Measurements from ENCODE around the gene AVPR1B. TPM values are rescaled to one million over a fixed set of nuclear protein-coding genes. Genes with fewer than 3 reads are reported as not detected.

AVPR1B gene
- total RNA-seq, 1 donor from 2014 or later = not detected

GRCh38 chr1:206080026-206080820, 37.0 kb downstream of the AVPR1B start:
- DNase-seq = no peak
- Mint-ChIP-seq H3K4me3 (ENCODE audit: unreplicated experiment) (no peak overlapping the region), H3K9me3 (ENCODE audit: unreplicated experiment) (peaks cover 2% of the 10 kb centered on the region), H3K36me3 (ENCODE audit: unreplicated experiment) (no peaks in the 10 kb centered on the region), H3K27me3 (ENCODE audit: unreplicated experiment) (no peaks in the 10 kb centered on the region), H3K4me1 (ENCODE audit: low read depth, unreplicated experiment) (no peaks in the 10 kb centered on the region), H3K27ac (ENCODE audit: unreplicated experiment) (no peak overlapping the region)
- no peak for TF ChIP-seq CTCF (IDR thresholded peaks at IDR 0.05; ENCODE audit: partially characterized antibody, unreplicated experiment)

DNA sequence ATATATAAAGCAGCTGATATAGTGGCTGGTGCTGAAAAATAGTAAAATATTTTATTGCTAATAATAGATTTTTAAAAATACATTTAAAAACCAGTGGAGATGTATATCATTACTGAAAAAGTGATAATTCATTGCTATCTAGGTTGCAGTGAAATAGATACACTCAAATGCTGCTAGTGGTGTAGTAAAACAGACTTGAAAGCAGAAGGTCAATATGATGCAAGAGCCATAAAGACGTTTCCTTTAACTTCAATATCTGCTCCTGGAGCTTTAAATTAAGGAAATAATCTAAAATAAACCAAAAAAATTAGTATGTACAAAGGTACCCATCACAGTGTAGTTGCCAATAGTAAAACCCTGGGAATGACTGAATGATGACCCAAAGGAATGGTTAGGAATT, 38.1 kb downstream of the AVPR1B start:
- no peak for DNase-seq
- no peak for TF ChIP-seq CTCF (IDR thresholded peaks at IDR 0.05; ENCODE audit: partially characterized antibody, unreplicated experiment)
- H3K27ac Mint-ChIP-seq (ENCODE audit: unreplicated experiment) = no peak overlapping the region
- H3K36me3 Mint-ChIP-seq (ENCODE audit: unreplicated experiment) = no peaks in the 10 kb centered on the region
- H3K4me1 Mint-ChIP-seq (ENCODE audit: low read depth, unreplicated experiment) = no peaks in the 10 kb centered on the region
- H3K27me3 Mint-ChIP-seq (ENCODE audit: unreplicated experiment) = no peaks in the 10 kb centered on the region
- peaks cover 2% of the 10 kb centered on the region for H3K9me3 Mint-ChIP-seq (ENCODE audit: unreplicated experiment)
- H3K4me3 Mint-ChIP-seq (ENCODE audit: unreplicated experiment) = no peak overlapping the region

GRCh38 chr1:206075786-206076755, 41.1 kb downstream of the AVPR1B start:
- H3K36me3 Mint-ChIP-seq (ENCODE audit: unreplicated experiment) = no peaks in the 10 kb centered on the region
- no peaks in the 10 kb centered on the region for H3K27me3 Mint-ChIP-seq (ENCODE audit: unreplicated experiment)
- no peak overlapping the region for H3K4me3 Mint-ChIP-seq (ENCODE audit: unreplicated experiment)
- H3K4me1 Mint-ChIP-seq (ENCODE audit: low read depth, unreplicated experiment) = no peaks in the 10 kb centered on the region
- H3K27ac Mint-ChIP-seq (ENCODE audit: unreplicated experiment) = no peak overlapping the region
- TF ChIP-seq CTCF (IDR thresholded peaks at IDR 0.05; ENCODE audit: partially characterized antibody, unreplicated experiment) = no peak
- DNase-seq = no peak
- peaks cover 4% of the 10 kb centered on the region for H3K9me3 Mint-ChIP-seq (ENCODE audit: unreplicated experiment)

- Mint-ChIP-seq H3K4me3 (ENCODE audit: unreplicated experiment) (no peak overlapping the region), H3K4me1 (ENCODE audit: low read depth, unreplicated experiment) (no peaks in the 10 kb centered on the region)
Measured at GRCh38 chr1:206074839-206075238, 42.3 kb downstream of the AVPR1B start.

More at GRCh38 chr1:206074839-206075238, 42.3 kb downstream of the AVPR1B start:
- Mint-ChIP-seq H3K36me3 (ENCODE audit: unreplicated experiment) (no peaks in the 10 kb centered on the region), H3K27ac (ENCODE audit: unreplicated experiment) (no peak overlapping the region), H3K27me3 (ENCODE audit: unreplicated experiment) (no peaks in the 10 kb centered on the region), H3K9me3 (ENCODE audit: unreplicated experiment) (peaks cover 4% of the 10 kb centered on the region)
- no peak for DNase-seq
- peak; percentile 20 for TF ChIP-seq CTCF (IDR thresholded peaks at IDR 0.05; ENCODE audit: partially characterized antibody, unreplicated experiment)
